Left colon (tissue), 2 donors: ENCODE results near the gene HYDIN. TPM values are rescaled to one million over a fixed set of nuclear protein-coding genes. Genes with fewer than 3 reads are reported as not detected.
"Not testable (repeated sequence)": the region's sequence is repeated elsewhere in the genome, so short reads cannot be mapped to it uniquely, and the experiment has no call there.

ENCODE experiments used
- ATAC-seq: fragments of 200-7000 bp; cut with Tn5 transposase; one replicate; pipeline ENCODE4 v1.9.1; 2020; ENCODE audit warnings: mild to moderate bottlenecking, moderate library complexity
- DNase-seq, 2 donors: peaks; one replicate each; pipeline ENCODE4 v3.0.0-alpha.2; 2020
- intact Hi-C, 2 donors: fragments of 100-400 bp; cut with DNase I in 1 of 2; cut with micrococcal nuclease in 1 of 2; formaldehyde crosslinking; loops; one replicate each; pipeline versions ENCODE4 v1.11.2 to v1.14.0; 2022; cut with DNase I, micrococcal nuclease
- total RNA-seq, 2 donors: library from RNA; stranded (reverse); fragmentation: NEBNext Ultra II Directional; extraction: Animal tissue kit (Norgen Biotek cat#: 25700); gene quantifications; one replicate each; pipeline ENCODE4 v1.2.1, GENCODE V29; 2021
- donor health status: DM: no; HTN: no; CAD: no.
- donor health status: DM: yes; HTN: yes; CAD: no.

The HYDIN gene
- total RNA-seq, 2 donors from 2014 or later, result 0.67 to 1.9 TPM

- intact Hi-C loops, ATAC-seq: not testable (repeated sequence)
These were observed 293.6 kb downstream of the HYDIN start for GRCh38 chr16:70936781-70937525.

GRCh38 chr16:70935325-70935724 lies 295.2 kb downstream of the HYDIN start:
- intact Hi-C loops, DNase-seq, ATAC-seq: not testable (repeated sequence)

More at GRCh38 chr16:70936781-70937525, 293.6 kb downstream of the HYDIN start:
- DNase-seq, result not testable (repeated sequence)

- intact Hi-C loops, ATAC-seq, DNase-seq: not testable (repeated sequence)
These were observed 296.8 kb downstream of the HYDIN start for GRCh38 chr16:70933746-70934145.

GRCh38 chr16:70930757-70931156 lies 299.8 kb downstream of the HYDIN start:
- intact Hi-C loops, DNase-seq, ATAC-seq: not testable (repeated sequence)

GRCh38 chr16:70922164-70922563 lies 308.4 kb downstream of the HYDIN start:
- ATAC-seq, DNase-seq, intact Hi-C loops: not testable (repeated sequence)

GRCh38 chr16:70920661-70921060 lies 309.9 kb downstream of the HYDIN start:
- intact Hi-C loops, DNase-seq, ATAC-seq: not testable (repeated sequence)

GRCh38 chr16:70888208-70888607 lies 342.3 kb downstream of the HYDIN start:
- DNase-seq, ATAC-seq, intact Hi-C loops: not testable (repeated sequence)

- DNase-seq, intact Hi-C loops, ATAC-seq: not testable (repeated sequence)
These were observed 345.9 kb downstream of the HYDIN start for GRCh38 chr16:70884652-70885051.

- DNase-seq, ATAC-seq, intact Hi-C loops: not testable (repeated sequence)
These were observed 348.2 kb downstream of the HYDIN start for GRCh38 chr16:70882311-70882710.

- intact Hi-C loops, DNase-seq, ATAC-seq: not testable (repeated sequence)
These were observed 352.6 kb downstream of the HYDIN start for GRCh38 chr16:70877895-70878294.

- DNase-seq, intact Hi-C loops: not testable (repeated sequence)
- peak; percentile 30 for ATAC-seq
These were observed 354.1 kb downstream of the HYDIN start for GRCh38 chr16:70876442-70876841.

GRCh38 chr16:70864698-70865097 lies 365.8 kb downstream of the HYDIN start:
- intact Hi-C loops, DNase-seq, ATAC-seq: not testable (repeated sequence)

GRCh38 chr16:70861996-70862395 lies 368.5 kb downstream of the HYDIN start:
- intact Hi-C loops, ATAC-seq, DNase-seq: not testable (repeated sequence)

GRCh38 chr16:70851299-70851698 lies 379.2 kb downstream of the HYDIN start:
- intact Hi-C loops, DNase-seq, ATAC-seq: not testable (repeated sequence)

GRCh38 chr16:70823498-70824118 lies 406.9 kb downstream of the HYDIN start:
- intact Hi-C loops, ATAC-seq, DNase-seq: not testable (repeated sequence)

GRCh38 chr16:70822734-70823133 lies 407.8 kb downstream of the HYDIN start:
- intact Hi-C loops, DNase-seq: not testable (repeated sequence)
- ATAC-seq, result peak; percentile 58

GRCh38 chr16:70818088-70818487 lies 412.4 kb downstream of the HYDIN start:
- DNase-seq, ATAC-seq, intact Hi-C loops: not testable (repeated sequence)

- intact Hi-C loops, result no loop called here
- ATAC-seq (no peak), DNase-seq (no peak)
These were observed 421.0 kb downstream of the HYDIN start for GRCh38 chr16:70809392-70810060.

GRCh38 chr16:70808371-70808770 lies 422.2 kb downstream of the HYDIN start:
- DNase-seq, result no peak
- intact Hi-C loops, result no loop called here
- no peak for ATAC-seq
